Stimulated activated CD8-positive, alpha-beta memory T cell treated with anti-CD3 and anti-CD28 coated beads, Interleukin-12 subunit alpha, Interleukin-12 subunit beta, amount 100 ng/mL, for 24 hours (primary cell): ENCODE measurements around the gene CUX1.
"Not testable (repeated sequence)": the region's sequence is repeated elsewhere in the genome, so short reads cannot be mapped to it uniquely, and the experiment has no call there.

ENCODE experiments used
- DNase-seq: peaks from one replicate; pipeline ENCODE4 v3.0.0-alpha.2; 2020; ENCODE audit errors: extremely low read depth

Gene CUX1

GRCh38 chr7:102211590-102212550, 394.4 kb downstream of the CUX1 start:
- DNase-seq = no peak

GRCh38 chr7:102214477-102215072, 397.1 kb downstream of the CUX1 start:
- DNase-seq = no peak

- DNase-seq = no peak
Observed at GRCh38 chr7:102215256-102215655, 397.8 kb downstream of the CUX1 start.

GRCh38 chr7:102215711-102216110, 398.3 kb downstream of the CUX1 start:
- no peak for DNase-seq

- DNase-seq = no peak
Observed at GRCh38 chr7:102216573-102217314, 399.3 kb downstream of the CUX1 start.

- DNase-seq = no peak
Observed at GRCh38 chr7:102220229-102220850, 402.9 kb downstream of the CUX1 start.

GRCh38 chr7:102220960-102221800, 403.8 kb downstream of the CUX1 start:
- DNase-seq = no peak

GRCh38 chr7:102221961-102222360, 404.5 kb downstream of the CUX1 start:
- no peak for DNase-seq

- no peak for DNase-seq
Observed at GRCh38 chr7:102222445-102222844, 405.0 kb downstream of the CUX1 start.

GRCh38 chr7:102223184-102223583, 405.8 kb downstream of the CUX1 start:
- no peak for DNase-seq

GRCh38 chr7:102225025-102225424, 407.6 kb downstream of the CUX1 start:
- DNase-seq = no peak

GRCh38 chr7:102227371-102227770, 409.9 kb downstream of the CUX1 start:
- DNase-seq = no peak

GRCh38 chr7:102228935-102229334, 411.5 kb downstream of the CUX1 start:
- DNase-seq = no peak

- not testable (repeated sequence) for DNase-seq
Observed at GRCh38 chr7:102230162-102230561, 412.7 kb downstream of the CUX1 start.

GRCh38 chr7:102230593-102230992, 413.2 kb downstream of the CUX1 start:
- no peak for DNase-seq

GRCh38 chr7:102232611-102233286, 415.3 kb downstream of the CUX1 start:
- no peak for DNase-seq

GRCh38 chr7:102234131-102234530, 416.7 kb downstream of the CUX1 start:
- no peak for DNase-seq

GRCh38 chr7:102234801-102235550, 417.6 kb downstream of the CUX1 start:
- no peak for DNase-seq

- DNase-seq = no peak
Observed at GRCh38 chr7:102236102-102236501, 418.7 kb downstream of the CUX1 start.
